ENCODE measurements around the gene NCKIPSD. TPM values are rescaled to one million over a fixed set of nuclear protein-coding genes. Genes with fewer than 3 reads are reported as not detected.
A peak's percentile ranks its signal among the peaks of the same experiment; 100 is the strongest.

The NCKIPSD gene
- total RNA-seq, 4 donors from 2014 or later = 34.8 to 59.2 (median 44.9) TPM

DNA sequence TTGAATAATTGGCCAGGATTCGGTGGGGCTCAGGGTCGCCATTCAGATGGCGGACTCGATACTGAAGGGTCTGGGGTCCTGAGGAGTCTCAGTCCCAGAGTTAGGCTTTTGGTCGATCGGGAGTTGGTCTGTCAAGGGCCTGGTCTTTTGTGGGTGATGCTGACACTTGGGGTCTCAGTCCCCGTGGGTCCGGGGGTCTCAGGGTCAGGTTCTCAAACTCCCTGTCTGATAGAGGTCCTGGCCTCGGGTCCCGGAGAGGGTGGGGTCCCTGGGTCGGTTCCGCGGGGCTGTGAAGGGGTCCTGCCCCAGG lies 467 bp downstream of the NCKIPSD start:
- 7% methylated on average over 13 of the region's 13 CpGs for WGBS
- TF ChIP-seq POLR2A (IDR thresholded peaks at IDR 0.05) = no peak
- TF ChIP-seq, protein P1, sequence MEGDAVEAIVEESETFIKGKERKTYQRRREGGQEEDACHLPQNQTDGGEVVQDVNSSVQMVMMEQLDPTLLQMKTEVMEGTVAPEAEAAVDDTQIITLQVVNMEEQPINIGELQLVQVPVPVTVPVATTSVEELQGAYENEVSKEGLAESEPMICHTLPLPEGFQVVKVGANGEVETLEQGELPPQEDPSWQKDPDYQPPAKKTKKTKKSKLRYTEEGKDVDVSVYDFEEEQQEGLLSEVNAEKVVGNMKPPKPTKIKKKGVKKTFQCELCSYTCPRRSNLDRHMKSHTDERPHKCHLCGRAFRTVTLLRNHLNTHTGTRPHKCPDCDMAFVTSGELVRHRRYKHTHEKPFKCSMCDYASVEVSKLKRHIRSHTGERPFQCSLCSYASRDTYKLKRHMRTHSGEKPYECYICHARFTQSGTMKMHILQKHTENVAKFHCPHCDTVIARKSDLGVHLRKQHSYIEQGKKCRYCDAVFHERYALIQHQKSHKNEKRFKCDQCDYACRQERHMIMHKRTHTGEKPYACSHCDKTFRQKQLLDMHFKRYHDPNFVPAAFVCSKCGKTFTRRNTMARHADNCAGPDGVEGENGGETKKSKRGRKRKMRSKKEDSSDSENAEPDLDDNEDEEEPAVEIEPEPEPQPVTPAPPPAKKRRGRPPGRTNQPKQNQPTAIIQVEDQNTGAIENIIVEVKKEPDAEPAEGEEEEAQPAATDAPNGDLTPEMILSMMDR (IDR thresholded peaks at IDR 0.05) = no peak
- no peak for TF ChIP-seq POLR2AphosphoS5 (IDR thresholded peaks at IDR 0.05)
- TF ChIP-seq EP300 (IDR thresholded peaks at IDR 0.05) = no peak
- H3K9me3 ChIP-seq = no peaks in the 10 kb centered on the region
- peaks cover 38% of the 10 kb centered on the region for H3K4me1 ChIP-seq
- peaks cover 55% of the 10 kb centered on the region for H3K36me3 ChIP-seq
- H3K4me3 ChIP-seq = peak overlapping the region; percentile 98
- H3K27ac ChIP-seq = peak overlapping the region; percentile 89
- DNase-seq (ENCODE audit: low spot score in 2 of 2) = no peak
- H3K27me3 ChIP-seq = no peaks in the 10 kb centered on the region

DNA sequence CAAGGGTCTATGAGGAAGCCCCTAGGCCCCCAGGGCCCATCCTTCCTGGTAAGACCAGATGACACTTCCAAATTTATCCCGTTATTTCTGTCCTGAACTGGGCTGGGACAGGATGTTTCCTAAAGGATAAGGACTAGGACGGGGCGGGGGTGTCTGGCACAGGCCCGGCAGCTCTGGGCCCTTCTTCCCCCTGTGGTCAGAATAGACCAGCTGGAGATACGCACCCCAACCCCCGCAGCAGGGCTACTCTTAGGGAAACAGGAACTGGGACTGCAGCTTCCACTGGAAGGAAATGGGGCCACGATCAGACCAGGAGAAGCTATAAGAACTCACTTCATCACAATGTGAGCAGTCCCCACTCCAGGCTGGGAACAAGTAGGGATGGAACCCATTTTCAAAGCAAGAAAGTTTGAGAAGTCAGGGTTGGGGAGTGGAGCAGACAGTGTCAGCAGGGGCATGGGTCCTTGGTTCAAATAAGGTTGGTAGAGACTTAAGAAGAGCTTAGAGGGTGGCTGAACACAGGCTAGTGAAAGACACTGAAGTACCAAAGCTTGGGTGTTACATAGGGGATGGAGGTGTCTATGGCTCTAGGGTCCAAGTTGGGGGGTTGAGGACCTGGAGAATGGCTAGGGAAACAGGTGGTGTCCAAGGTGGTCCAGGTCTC lies 1.1 kb downstream of the NCKIPSD start:
- no peaks in the 10 kb centered on the region for H3K27me3 ChIP-seq
- TF ChIP-seq EP300 (IDR thresholded peaks at IDR 0.05) (no peak), POLR2A (IDR thresholded peaks at IDR 0.05) (no peak), POLR2AphosphoS5 (IDR thresholded peaks at IDR 0.05) (no peak)
- TF ChIP-seq, protein P1 (IDR thresholded peaks at IDR 0.05) = no peak
- H3K4me3 ChIP-seq = peak overlapping the region; percentile 98
- no peaks in the 10 kb centered on the region for H3K9me3 ChIP-seq
- peaks cover 55% of the 10 kb centered on the region for H3K36me3 ChIP-seq
- peaks cover 38% of the 10 kb centered on the region for H3K4me1 ChIP-seq
- no peak for DNase-seq (ENCODE audit: low spot score in 2 of 2)
- no peak overlapping the region for H3K27ac ChIP-seq
- WGBS = 37% methylated on average over 7 of the region's 7 CpGs

DNA sequence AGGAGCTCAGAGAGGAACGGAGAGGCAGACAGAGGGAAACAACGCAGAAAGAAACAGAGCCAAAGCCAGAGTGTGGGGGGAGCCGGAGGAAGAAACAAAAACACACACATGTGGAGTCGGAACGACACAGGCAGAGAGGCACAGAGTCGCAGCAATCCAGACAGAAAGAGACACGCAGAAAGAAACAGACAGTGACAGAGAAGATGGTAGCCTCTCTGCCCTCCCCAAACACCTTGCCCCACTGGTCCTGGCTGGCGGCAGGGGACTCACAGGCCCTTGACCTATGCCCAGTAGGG lies 1.7 kb downstream of the NCKIPSD start:
- no peaks in the 10 kb centered on the region for H3K9me3 ChIP-seq
- no peak for DNase-seq (ENCODE audit: low spot score in 2 of 2)
- H3K27ac ChIP-seq = no peak overlapping the region
- peaks cover 55% of the 10 kb centered on the region for H3K36me3 ChIP-seq
- no peak for TF ChIP-seq EP300 (IDR thresholded peaks at IDR 0.05)
- TF ChIP-seq POLR2AphosphoS5 (IDR thresholded peaks at IDR 0.05) = no peak
- TF ChIP-seq, protein P1 (IDR thresholded peaks at IDR 0.05) = no peak
- no peak for TF ChIP-seq POLR2A (IDR thresholded peaks at IDR 0.05)
- H3K4me3 ChIP-seq = peak overlapping the region; percentile 98
- 52% methylated on average over 7 of the region's 8 CpGs for WGBS
- H3K27me3 ChIP-seq = no peaks in the 10 kb centered on the region
- peaks cover 38% of the 10 kb centered on the region for H3K4me1 ChIP-seq

DNA sequence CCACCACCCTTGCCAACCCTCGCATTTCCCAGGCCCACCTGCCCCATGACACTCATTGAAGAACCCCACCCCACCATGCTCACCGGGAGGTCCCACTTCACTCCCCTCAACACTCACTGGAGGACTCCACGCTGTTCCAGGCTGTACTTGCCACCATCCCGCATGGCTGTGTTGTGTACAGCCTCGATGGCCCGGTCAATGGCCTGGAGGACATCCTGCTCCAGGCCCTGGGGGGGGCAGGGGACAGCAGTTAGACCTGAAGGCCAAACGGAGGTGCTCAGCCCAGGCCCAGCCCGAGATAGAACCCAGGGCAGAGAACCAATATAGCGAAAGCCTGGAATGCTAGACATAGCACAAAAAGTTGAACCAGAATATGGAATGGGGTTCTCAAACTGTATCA lies 2.9 kb downstream of the NCKIPSD start:
- TF ChIP-seq EP300 (IDR thresholded peaks at IDR 0.05) = no peak
- no peak for TF ChIP-seq POLR2A (IDR thresholded peaks at IDR 0.05)
- TF ChIP-seq POLR2AphosphoS5 (IDR thresholded peaks at IDR 0.05) = no peak
- TF ChIP-seq, protein P1 (IDR thresholded peaks at IDR 0.05) = no peak
- Histone ChIP-seq H3K36me3 (peaks cover 55% of the 10 kb centered on the region), H3K27me3 (no peaks in the 10 kb centered on the region), H3K4me3 (no peak overlapping the region), H3K9me3 (no peaks in the 10 kb centered on the region), H3K27ac (no peak overlapping the region), H3K4me1 (peaks cover 38% of the 10 kb centered on the region)
- no peak for DNase-seq (ENCODE audit: low spot score in 2 of 2)
- 83% methylated on average over 9 of the region's 9 CpGs for WGBS

DNA sequence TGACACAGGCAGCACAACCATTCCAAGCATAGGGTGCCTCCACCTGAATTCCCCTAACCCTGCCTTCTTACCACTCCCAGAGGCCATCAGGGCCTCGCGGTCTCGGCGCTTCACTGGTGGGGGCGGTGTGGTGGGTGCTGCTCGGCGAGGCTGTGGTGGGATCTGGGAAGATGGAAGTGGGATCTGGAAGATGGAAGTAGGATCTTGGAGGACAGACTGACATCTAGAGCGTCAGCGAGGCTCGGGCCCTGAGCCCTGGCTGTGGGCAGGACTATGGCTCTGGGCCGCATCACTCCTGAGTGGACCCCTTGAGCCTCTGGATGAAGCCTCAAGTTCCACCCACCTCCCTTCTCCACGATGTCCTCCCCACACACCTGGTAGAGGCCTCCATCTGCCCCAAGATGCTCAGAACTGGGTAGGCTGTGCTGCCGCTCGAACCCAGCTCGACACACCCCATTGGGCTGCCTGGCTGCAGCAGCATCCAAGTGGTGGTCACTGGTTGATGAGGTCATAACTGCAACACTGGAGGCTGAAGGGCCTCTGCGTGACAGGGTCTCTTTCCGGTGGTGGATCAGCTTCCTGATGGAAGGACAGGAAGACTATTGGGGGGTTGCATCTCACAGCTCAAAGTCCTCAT lies 3.6 kb downstream of the NCKIPSD start:
- Histone ChIP-seq H3K36me3 (peaks cover 49% of the 10 kb centered on the region), H3K9me3 (no peaks in the 10 kb centered on the region), H3K4me1 (peaks cover 35% of the 10 kb centered on the region), H3K27me3 (no peaks in the 10 kb centered on the region), H3K27ac (no peak overlapping the region), H3K4me3 (no peak overlapping the region)
- TF ChIP-seq POLR2AphosphoS5 (IDR thresholded peaks at IDR 0.05) = no peak
- WGBS = 98% methylated on average over 16 of the region's 17 CpGs
- DNase-seq (ENCODE audit: low spot score in 2 of 2) = no peak

DNA sequence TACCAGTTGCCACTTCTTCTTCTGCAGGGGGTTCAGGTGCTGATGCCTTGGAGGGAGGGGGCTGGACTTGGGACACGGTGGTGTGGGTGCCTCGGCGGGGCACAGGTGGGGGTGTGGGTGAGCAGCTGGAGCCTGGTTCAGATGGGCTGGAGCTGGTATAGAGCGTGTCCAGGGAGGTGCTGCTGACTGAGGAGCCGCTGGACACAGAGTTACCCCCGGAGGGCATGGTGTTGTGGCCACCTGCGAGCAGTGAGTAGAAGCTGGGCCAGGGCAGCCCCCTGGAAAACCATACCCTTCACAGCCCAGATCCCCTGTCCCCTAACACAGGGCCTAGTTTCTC lies 4.2 kb downstream of the NCKIPSD start:
- Histone ChIP-seq H3K36me3 (peaks cover 48% of the 10 kb centered on the region), H3K4me3 (no peak overlapping the region), H3K27me3 (no peaks in the 10 kb centered on the region), H3K9me3 (no peaks in the 10 kb centered on the region), H3K27ac (no peak overlapping the region), H3K4me1 (peaks cover 32% of the 10 kb centered on the region)
- no peak for DNase-seq (ENCODE audit: low spot score in 2 of 2)
- TF ChIP-seq EP300 (IDR thresholded peaks at IDR 0.05) = no peak
- TF ChIP-seq, protein P1 (IDR thresholded peaks at IDR 0.05) = no peak
- no peak for TF ChIP-seq POLR2A (IDR thresholded peaks at IDR 0.05)
- no peak for TF ChIP-seq POLR2AphosphoS5 (IDR thresholded peaks at IDR 0.05)
- 89% methylated on average over 4 of the region's 7 CpGs for WGBS

All from suprapubic skin (tissue), 4 donors.